ENCODE measurements around the gene MRPL28.

GRCh38 chr16:353404-354290 lies 16.7 kb downstream of the MRPL28 start:
- TF ChIP-seq CTCF (IDR thresholded peaks at IDR 0.05; ENCODE audit: extremely low read depth in 1 of 2, insufficient read depth in 1 of 2, low read depth in 1 of 2, low read length in 2 of 2) (no peak), POLR2A (IDR thresholded peaks at IDR 0.05; ENCODE audit: low read depth, low read length) (no peak), EZH2 (IDR thresholded peaks at IDR 0.05; ENCODE audit: borderline replicate concordance, low read depth, low read length, severe bottlenecking) (no peak), POLR2AphosphoS5 (IDR thresholded peaks at IDR 0.05; ENCODE audit: insufficient read depth, low read depth, low read length) (no peak)

Measured in endothelial cell of umbilical vein (primary cell).